ENCODE data around the gene PEX6.

DNA sequence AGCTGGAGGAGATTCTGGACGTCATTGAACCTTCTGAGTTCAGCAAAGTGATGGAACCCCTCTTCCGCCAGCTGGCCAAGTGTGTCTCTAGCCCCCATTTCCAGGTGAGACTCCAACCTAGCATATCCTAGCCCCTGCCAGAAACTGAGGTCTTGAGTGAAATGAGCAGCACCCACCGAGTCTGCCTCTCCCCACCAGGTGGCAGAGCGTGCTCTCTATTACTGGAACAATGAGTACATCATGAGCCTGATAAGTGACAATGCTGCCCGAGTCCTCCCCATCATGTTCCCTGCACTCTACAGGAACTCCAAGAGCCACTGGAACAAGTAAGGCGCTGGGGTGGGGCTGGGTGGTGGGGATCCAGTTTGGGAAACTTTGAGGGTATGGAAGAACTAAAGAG is 30.1 kb upstream of the PEX6 start:
- TF ChIP-seq, protein P1, sequence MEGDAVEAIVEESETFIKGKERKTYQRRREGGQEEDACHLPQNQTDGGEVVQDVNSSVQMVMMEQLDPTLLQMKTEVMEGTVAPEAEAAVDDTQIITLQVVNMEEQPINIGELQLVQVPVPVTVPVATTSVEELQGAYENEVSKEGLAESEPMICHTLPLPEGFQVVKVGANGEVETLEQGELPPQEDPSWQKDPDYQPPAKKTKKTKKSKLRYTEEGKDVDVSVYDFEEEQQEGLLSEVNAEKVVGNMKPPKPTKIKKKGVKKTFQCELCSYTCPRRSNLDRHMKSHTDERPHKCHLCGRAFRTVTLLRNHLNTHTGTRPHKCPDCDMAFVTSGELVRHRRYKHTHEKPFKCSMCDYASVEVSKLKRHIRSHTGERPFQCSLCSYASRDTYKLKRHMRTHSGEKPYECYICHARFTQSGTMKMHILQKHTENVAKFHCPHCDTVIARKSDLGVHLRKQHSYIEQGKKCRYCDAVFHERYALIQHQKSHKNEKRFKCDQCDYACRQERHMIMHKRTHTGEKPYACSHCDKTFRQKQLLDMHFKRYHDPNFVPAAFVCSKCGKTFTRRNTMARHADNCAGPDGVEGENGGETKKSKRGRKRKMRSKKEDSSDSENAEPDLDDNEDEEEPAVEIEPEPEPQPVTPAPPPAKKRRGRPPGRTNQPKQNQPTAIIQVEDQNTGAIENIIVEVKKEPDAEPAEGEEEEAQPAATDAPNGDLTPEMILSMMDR (IDR thresholded peaks at IDR 0.05), result peak in 2 of 3 donors; percentile 25 to 28
- no peak for TF ChIP-seq POLR2AphosphoS5 (IDR thresholded peaks at IDR 0.05)

Measured in breast epithelium (tissue), 3 donors.